NCI-H748 (cell line): Measurements from ENCODE around the gene GPR32.
"Not testable (repeated sequence)": the region's sequence is repeated elsewhere in the genome, so short reads cannot be mapped to it uniquely, and the experiment has no call there.

Experiments used
- DNase-seq: peaks from one replicate; lab custom pipeline; 2025; ENCODE audit not compliant: unreplicated experiment; lab: John Stamatoyannopoulos, UW

The GPR32 gene, protein sequence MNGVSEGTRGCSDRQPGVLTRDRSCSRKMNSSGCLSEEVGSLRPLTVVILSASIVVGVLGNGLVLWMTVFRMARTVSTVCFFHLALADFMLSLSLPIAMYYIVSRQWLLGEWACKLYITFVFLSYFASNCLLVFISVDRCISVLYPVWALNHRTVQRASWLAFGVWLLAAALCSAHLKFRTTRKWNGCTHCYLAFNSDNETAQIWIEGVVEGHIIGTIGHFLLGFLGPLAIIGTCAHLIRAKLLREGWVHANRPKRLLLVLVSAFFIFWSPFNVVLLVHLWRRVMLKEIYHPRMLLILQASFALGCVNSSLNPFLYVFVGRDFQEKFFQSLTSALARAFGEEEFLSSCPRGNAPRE

GRCh38 chr19:50770164-50770563 is at the start of gene GPR32:
GPR32 (plus strand) TSS chr19:50770464; CDS start chr19:50770601, 137 bp downstream.
- DNase-seq = not testable (repeated sequence)

DNA sequence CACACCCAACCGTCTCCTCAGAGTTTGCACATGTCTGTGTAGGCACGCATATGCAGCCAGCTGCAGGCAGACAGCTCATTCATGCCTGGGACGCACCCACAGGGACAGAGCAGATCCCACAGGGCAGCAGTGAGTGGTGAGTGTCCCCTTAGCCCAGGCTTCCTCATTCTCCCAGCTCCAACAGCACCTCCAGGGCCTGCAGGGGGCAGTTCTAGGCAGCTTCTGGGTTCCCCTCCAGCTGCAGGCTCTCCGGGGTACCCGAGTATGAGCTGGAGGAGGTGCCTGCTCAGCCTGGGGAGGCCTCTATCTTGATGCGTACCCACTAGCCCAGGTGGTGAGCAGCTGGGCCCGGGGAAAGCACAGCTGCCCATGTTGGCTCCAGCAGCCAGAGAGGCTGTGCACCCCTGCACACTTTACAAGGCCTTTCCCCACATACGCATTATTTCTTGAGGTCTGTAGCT is 49.3 kb upstream of the GPR32 start:
- peak; percentile 22 for DNase-seq

DNA sequence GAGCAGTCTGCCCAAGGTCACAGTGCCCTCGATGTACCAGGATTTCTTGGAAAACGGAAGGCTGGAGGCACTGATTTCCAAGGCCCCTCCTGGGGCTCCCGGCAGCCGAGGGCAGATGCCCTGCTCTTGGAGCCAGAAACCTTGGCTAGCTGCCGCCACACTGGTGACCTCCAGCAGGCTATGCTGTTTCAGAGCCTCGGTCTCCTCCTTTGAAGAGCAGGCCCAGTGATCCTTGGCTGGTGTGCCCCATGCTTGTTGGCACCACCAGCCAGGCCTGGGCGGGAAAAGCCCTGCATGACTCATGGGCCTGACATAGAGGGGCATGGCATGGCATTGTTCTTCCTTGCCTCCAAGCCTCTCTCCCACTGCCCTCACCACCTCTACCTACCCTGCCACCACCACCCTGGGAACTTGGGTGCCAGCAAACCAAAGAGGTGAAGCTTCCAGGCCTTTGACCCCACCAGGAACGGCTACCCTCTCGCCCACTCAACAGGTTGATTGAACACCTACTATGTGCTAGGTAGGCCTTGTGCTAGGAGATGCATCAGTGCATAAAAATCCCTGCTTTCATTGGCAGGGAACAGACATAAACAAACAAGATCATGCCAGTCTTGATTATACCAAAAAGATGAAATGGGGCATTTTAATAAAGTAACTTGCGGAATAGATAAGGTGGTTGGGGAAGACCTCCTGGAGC is 48.7 kb upstream of the GPR32 start:
- no peak for DNase-seq

DNA sequence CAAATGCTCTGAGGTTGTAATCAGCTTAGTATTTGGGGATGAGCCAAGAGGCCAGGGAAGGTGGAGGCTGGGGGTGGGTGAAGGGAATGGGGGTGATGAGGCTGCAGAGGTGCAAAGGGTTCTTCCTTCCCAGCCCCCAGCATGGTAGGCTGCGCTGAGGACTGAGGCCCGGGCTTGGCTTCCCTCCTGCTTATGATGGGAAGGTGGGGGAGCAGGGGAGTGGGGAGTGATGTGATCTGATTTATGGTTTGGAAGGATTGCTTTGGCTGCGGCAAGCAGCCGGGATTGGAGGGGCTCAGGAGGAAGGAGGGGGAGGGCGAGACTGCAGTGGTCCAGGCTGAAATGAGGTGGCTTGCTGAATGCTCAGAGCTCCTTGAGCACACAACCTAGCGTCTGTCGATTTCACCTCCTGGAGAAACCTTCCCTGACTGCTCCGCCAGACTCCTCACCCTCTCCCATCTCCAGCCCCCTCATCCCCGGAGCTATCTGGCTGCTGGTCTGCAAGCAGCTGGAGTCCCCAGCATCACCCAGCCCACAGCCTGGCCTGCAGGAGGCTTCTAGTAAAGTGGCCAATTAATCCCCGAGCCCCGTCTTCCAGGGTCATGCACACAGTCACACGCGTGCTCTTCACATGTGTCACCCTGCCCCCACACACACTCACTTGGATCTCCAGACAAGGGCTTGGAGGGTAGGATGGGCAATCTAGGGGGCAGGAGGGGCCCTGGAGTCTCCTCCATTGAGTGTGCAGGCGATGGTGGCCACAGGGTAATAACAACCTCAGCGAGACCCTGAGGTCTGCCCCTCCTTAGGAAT is 47.9 kb upstream of the GPR32 start:
- DNase-seq = no peak

- no peak for DNase-seq
Observed at GRCh38 chr19:50723069-50723468, 47.2 kb upstream of the GPR32 start, which contains the start of gene CLEC11A. CLEC11A (plus strand) TSS chr19:50723364; CDS start chr19:50723526, 162 bp downstream.

DNA sequence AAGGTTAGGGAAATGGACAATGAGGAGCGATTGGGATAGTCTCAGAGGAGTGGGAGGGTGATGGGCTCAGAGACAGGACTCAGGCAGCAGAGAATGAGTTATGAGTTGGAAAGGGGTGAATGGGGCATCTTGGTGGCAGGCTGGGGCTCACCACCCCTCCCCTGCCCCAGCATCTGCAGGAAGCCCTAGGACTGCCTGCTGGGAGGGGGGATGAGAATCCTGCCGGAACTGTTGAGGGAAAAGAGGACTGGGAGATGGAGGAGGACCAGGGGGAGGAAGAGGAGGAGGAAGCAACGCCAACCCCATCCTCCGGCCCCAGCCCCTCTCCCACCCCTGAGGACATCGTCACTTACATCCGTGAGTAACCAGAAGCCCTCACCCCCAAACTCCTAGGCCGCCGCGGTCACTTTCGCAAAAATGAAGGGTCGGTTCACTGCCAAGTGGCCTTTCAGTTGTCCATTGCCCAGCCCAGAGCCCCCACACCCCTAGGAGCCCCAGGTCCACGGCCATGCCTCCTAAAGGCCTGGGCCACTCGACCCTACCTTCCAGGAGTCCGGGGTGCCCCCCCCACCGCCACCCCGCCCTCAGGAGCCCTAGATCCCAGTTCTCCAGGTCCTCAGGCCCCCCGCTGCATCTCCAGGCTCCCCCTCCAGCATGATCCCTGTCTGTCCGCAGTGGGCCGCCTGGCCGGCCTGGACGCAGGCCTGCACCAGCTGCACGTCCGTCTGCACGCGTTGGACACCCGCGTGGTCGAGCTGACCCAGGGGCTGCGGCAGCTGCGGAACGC is 46.3 kb upstream of the GPR32 start:
- no peak for DNase-seq

- DNase-seq = peak; percentile 99
Observed at GRCh38 chr19:50724522-50725217, 45.6 kb upstream of the GPR32 start.

DNA sequence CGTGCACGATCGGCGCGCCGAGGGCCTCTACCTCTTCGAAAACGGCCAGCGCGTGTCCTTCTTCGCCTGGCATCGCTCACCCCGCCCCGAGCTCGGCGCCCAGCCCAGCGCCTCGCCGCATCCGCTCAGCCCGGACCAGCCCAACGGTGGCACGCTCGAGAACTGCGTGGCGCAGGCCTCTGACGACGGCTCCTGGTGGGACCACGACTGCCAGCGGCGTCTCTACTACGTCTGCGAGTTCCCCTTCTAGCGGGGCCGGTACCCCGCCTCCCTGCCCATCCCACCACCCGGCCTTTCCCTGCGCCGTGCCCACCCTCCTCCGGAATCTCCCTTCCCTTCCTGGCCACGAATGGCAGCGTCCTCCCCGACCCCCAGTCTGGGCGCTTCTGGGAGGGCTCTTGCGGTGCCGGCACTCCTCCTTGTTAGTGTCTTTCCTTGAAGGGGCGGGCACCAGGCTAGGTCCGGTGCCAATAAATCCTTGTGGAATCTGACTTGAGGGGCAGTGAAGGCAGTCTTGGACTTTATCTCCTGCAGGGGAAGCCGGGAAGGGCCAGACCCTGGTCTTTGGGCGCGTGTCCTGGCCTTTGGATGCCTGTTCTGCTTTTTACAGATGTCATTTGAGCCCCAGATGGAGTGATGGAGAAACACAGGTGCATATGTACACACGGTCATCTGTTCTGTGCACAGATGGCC is 44.9 kb upstream of the GPR32 start:
- peak; percentile 62 for DNase-seq

- no peak for DNase-seq
Observed at GRCh38 chr19:50725911-50726230, 44.4 kb upstream of the GPR32 start.

- peak; percentile 53 for DNase-seq
Observed at GRCh38 chr19:50728084-50728737, 42.1 kb upstream of the GPR32 start.

DNA sequence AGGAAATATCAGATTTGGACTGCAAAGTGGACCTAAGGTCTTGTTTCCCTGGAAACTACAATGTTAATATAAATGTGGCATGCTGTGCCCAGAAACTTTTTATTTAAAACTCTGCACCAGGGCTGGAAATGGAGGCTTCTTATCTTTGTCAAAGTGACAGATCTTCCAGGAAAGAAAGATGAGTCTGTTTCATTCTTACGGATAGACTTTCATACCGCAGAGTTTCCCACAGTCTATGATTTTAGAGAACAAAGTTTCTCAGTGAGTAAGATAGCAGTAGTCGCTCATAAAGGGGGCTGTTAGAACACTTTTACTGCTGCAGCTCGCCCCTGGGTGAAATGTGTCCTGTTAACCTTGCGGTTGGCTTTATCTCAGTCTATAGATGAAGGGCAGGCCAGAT is 40.4 kb upstream of the GPR32 start:
- no peak for DNase-seq

DNA sequence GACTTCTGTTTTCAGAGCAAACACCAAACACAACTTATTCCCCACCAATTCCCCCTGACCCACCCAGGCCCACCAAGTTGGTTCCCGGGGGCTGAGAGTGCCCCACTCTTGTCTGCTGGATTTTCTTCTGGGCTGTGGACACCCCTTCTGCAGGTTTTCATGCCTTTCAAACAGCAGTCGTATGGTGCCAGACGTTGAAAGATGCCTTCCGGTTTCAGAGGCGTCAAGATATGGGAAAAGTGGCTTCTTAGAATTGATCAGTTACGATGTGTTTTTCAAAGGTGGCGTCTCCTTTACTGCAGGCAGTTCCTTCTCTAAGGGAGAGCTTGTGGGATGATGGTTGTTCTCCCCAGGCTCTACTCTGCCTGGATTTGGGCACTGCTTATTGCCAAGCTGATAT is 34.4 kb upstream of the GPR32 start:
- DNase-seq = no peak

- no peak for DNase-seq
Observed at GRCh38 chr19:50736338-50736737, 33.9 kb upstream of the GPR32 start.

DNA sequence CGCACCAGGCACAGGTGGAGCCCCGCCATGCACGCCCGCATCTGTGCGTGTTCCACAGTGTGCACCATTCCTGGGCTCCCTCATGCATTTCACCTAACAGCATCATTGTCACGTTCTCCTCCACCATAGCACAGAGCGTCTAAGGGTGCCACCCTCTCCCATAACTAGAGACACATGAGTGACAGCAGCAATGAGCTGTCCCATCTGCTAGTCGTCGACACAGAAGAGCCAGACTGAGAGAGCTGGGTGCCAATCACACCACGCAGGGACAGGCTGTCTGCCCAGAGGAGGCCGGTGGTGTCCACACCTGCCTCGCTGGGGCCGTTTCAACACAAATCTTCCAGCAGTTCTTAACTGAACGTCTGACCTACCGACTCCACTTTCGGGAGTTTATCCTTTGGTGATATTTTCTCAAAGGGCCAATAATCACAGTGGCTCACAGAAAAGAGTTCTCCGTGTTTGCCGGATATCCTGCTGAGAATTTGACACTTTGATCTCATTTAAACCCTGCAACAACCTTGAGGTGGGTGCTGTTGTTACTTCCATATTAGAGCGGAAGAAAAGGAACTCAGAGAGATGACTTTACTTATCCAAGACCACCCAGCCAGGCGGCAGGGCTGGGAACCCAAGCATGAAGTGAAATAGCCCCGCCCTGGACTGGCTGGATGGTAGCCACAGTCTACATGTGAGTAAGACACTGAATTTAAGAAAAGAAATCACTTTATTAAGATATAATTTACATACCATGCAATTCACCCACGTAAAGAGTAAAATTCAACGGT is 30.9 kb upstream of the GPR32 start:
- DNase-seq = no peak

GRCh38 chr19:50739914-50740426 is 30.3 kb upstream of the GPR32 start:
- DNase-seq = peak; percentile 74

DNA sequence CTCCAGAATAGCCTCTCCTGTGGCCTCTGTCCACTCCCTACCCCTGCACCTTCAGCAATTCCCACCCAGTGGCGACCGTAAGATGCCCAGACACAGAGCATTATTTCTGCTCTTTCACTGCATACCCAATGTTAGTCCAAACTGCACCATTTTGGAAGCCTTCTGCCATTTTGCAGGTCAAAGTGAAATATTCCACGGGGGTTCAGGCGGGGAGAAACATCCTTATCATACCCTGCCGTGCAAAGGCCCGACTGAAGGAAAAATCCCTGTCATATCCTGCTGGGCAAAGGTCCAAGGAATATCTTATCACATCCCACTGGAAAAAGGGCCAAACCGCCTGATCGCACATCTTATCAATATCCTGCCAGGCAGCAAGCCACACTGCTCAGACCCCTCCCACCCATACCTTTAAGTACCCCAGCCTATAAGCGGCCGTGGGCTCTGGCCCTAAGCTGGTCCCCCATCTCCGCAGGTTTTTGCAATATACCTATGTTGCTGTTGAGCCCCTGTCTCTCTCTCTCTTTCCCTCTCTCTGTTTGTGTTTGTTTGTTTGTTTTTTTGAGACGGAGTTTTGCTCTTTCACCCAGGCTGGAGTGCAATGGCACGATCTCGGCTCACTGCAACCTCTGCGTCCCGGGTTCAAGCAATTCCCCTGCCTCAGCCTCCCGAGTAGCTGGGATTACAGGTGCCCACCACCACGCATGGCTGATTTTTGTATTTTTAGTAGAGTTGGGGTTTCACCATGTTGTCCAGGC is 28.9 kb upstream of the GPR32 start:
- DNase-seq = no peak

DNA sequence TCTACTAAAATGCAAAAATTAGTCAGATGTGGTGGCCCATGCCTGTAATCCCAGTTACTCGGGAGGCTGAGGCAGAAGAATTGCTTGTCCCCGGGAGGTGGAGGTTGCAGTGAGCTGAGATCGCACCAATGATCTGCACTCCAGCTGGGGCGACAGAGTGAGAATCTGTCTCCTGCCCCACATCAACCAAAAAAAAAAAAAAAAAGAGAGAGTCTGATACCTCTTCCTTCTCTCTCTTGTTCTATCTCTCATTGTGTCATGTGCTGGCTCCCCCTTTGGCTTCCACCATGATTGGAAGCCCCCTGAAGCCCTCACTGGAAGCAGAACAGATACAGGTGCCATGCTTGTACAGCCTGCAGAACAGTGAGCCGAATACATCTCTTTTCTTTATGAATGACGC is 26.7 kb upstream of the GPR32 start:
- DNase-seq = no peak
